Measurements from ENCODE around the gene GJB1. TPM values are rescaled to one million over a fixed set of nuclear protein-coding genes. Genes with fewer than 3 reads are reported as not detected.
"Not testable (repeated sequence)": the region's sequence is repeated elsewhere in the genome, so short reads cannot be mapped to it uniquely, and the experiment has no call there.

Gene GJB1
- total RNA-seq, 4 donors from 2014 or later, result not detected

- ATAC-seq, result no peak
- Histone ChIP-seq H3K9me3 (no peaks in the 10 kb centered on the region), H3K36me3 (no peaks in the 10 kb centered on the region), H3K4me3 (no peak overlapping the region), H3K27ac (peak overlapping the region in 1 of 4 donors; percentile 32), H3K4me1 (peaks cover 0 to 16% (median 5%) of the 10 kb centered on the region in 3 donors), H3K27me3 (no peaks in the 10 kb centered on the region)
- 0% methylated on average over 1 of the region's 4 CpGs; no CpG with 5 or more reads in 1 of the 2 donors for WGBS, 2 donors (ENCODE audit: low coverage in 1 of 2)
- no peak for TF ChIP-seq POLR2AphosphoS5 (IDR thresholded peaks at IDR 0.05)
- no peak for TF ChIP-seq POLR2A (IDR thresholded peaks at IDR 0.05)
- peak; percentile 30 to 78 (median 64) for TF ChIP-seq CTCF (IDR thresholded peaks at IDR 0.05)
Measured at GRCh38 chrX:71178908-71179307, 44.1 kb upstream of the GJB1 start.

- ATAC-seq, H3K36me3 ChIP-seq, H3K4me3 ChIP-seq, H3K27me3 ChIP-seq, H3K9me3 ChIP-seq: not testable (repeated sequence)
- 57 to 85% methylated on average over 2 to 6 of the region's 9 CpGs for WGBS, 2 donors (ENCODE audit: low coverage in 1 of 2)
- Histone ChIP-seq H3K4me1 (peaks cover 0 to 16% (median 5%) of the 10 kb centered on the region in 3 donors), H3K27ac (peak overlapping the region in 2 of 4 donors; percentile 87 to 88)
Measured at GRCh38 chrX:71180579-71181265, 42.3 kb upstream of the GJB1 start.

- 5 to 39% methylated on average over 5 to 6 of the region's 10 CpGs for WGBS, 2 donors (ENCODE audit: low coverage in 1 of 2)
- Histone ChIP-seq H3K4me1 (peaks cover 0 to 16% (median 5%) of the 10 kb centered on the region in 3 donors), H3K4me3 (peak overlapping the region; percentile 52 to 90), H3K9me3 (no peaks in the 10 kb centered on the region), H3K27ac (peak overlapping the region; percentile 77 to 99 (median 88)), H3K27me3 (no peaks in the 10 kb centered on the region), H3K36me3 (no peaks in the 10 kb centered on the region)
- ATAC-seq, result no peak
- TF ChIP-seq POLR2A (IDR thresholded peaks at IDR 0.05) (no peak), CTCF (IDR thresholded peaks at IDR 0.05) (no peak), POLR2AphosphoS5 (IDR thresholded peaks at IDR 0.05) (no peak), EP300 (IDR thresholded peaks at IDR 0.05) (no peak)
Measured at GRCh38 chrX:71181558-71181909, 41.5 kb upstream of the GJB1 start.

- H3K4me1 ChIP-seq, result peaks cover 0 to 16% (median 5%) of the 10 kb centered on the region in 3 donors
- H3K36me3 ChIP-seq, result no peaks in the 10 kb centered on the region
- ATAC-seq, result peak; percentile 95
- peak overlapping the region; percentile 84 to 99 (median 88) for H3K27ac ChIP-seq
- H3K9me3 ChIP-seq, result no peaks in the 10 kb centered on the region
- no peaks in the 10 kb centered on the region for H3K27me3 ChIP-seq
- TF ChIP-seq CTCF (IDR thresholded peaks at IDR 0.05) (no peak), EP300 (IDR thresholded peaks at IDR 0.05) (no peak), POLR2A (IDR thresholded peaks at IDR 0.05) (peak; percentile 48 to 64), POLR2AphosphoS5 (IDR thresholded peaks at IDR 0.05) (peak; percentile 88)
- H3K4me3 ChIP-seq, result peak overlapping the region; percentile 52 to 90
- WGBS, 2 donors (ENCODE audit: low coverage in 1 of 2), result 0 to 44% methylated on average over 8 to 29 of the region's 42 CpGs
Measured at GRCh38 chrX:71181910-71182799, 40.9 kb upstream of the GJB1 start.

GRCh38 chrX:71182871-71183270, 40.2 kb upstream of the GJB1 start:
- H3K9me3 ChIP-seq, result no peaks in the 10 kb centered on the region
- 16% methylated on average over 2 of the region's 2 CpGs; no CpG with 5 or more reads in 1 of the 2 donors for WGBS, 2 donors (ENCODE audit: low coverage in 1 of 2)
- no peak for ATAC-seq
- TF ChIP-seq POLR2AphosphoS5 (IDR thresholded peaks at IDR 0.05), result no peak
- TF ChIP-seq POLR2A (IDR thresholded peaks at IDR 0.05), result no peak
- peak overlapping the region; percentile 84 to 99 (median 88) for H3K27ac ChIP-seq
- no peaks in the 10 kb centered on the region for H3K27me3 ChIP-seq
- no peaks in the 10 kb centered on the region for H3K36me3 ChIP-seq
- peak overlapping the region; percentile 52 to 90 for H3K4me3 ChIP-seq
- H3K4me1 ChIP-seq, result peaks cover 0 to 16% (median 5%) of the 10 kb centered on the region in 3 donors

Data from gastroesophageal sphincter (tissue), 4 donors.